SK-N-SH treated with all-trans-retinoic acid at 6 μM for 48 hours (cell line): ENCODE measurements around the gene KIF12.

Source experiments
- ARNTL ChIP-seq: fragments of 450-650 bp; formaldehyde crosslinking; IDR thresholded peaks from 2 replicates; pipeline ENCODE4 v1.5.0; 2020; ENCODE audit warnings: low read depth, mild to moderate bottlenecking, moderate library complexity, borderline replicate concordance
- ESRRG ChIP-seq: fragments of 250-450 bp; sonication (Bioruptor Pico); IDR thresholded peaks from 2 replicates; pipeline ENCODE4 v1.6.1; 2021; ENCODE audit warnings: mild to moderate bottlenecking
- OSR1 ChIP-seq: fragments of 250-450 bp; sonication (Bioruptor Pico); IDR thresholded peaks from 2 replicates; pipeline ENCODE4 v1.8.0; 2022; ENCODE audit warnings: moderate library complexity, mild to moderate bottlenecking, inconsistent platforms
- PPARA ChIP-seq: fragments of 250-450 bp; sonication (Bioruptor Pico); IDR thresholded peaks from 2 replicates; pipeline ENCODE4 v1.5.0; 2020; ENCODE audit warnings: mild to moderate bottlenecking, borderline replicate concordance
- RARB ChIP-seq: fragments of 250-450 bp; sonication (Bioruptor Pico); IDR thresholded peaks from 2 replicates; pipeline ENCODE4 v1.8.0; 2021; ENCODE audit warnings: mild to moderate bottlenecking, moderate library complexity
- TSHZ2 ChIP-seq: fragments of 250-450 bp; sonication (Bioruptor Pico); IDR thresholded peaks from 2 replicates; pipeline ENCODE4 v1.5.0; 2020; ENCODE audit warnings: mild to moderate bottlenecking, moderate library complexity
- ZFP3 ChIP-seq: fragments of 250-450 bp; sonication (Bioruptor Pico); IDR thresholded peaks from 2 replicates; pipeline ENCODE4 v1.5.0; 2020; ENCODE audit warnings: mild to moderate bottlenecking, moderate library complexity
- ZFP30 ChIP-seq: fragments of 450-650 bp; formaldehyde crosslinking; IDR thresholded peaks from 2 replicates; pipeline ENCODE4 v1.5.0; 2022; ENCODE audit warnings: mild to moderate bottlenecking, moderate library complexity
- ZNF70 ChIP-seq: fragments of 450-650 bp; formaldehyde crosslinking; IDR thresholded peaks from 2 replicates; pipeline ENCODE4 v1.5.0; 2020; ENCODE audit warnings: mild to moderate bottlenecking, moderate library complexity
- TF ChIP-seq, protein P1 (sequence below): fragments of 250-450 bp; sonication (Bioruptor Pico); IDR thresholded peaks from 2 replicates; pipeline ENCODE4 v1.5.1; 2020; ENCODE audit warnings: low read depth, mild to moderate bottlenecking, moderate library complexity
- TF ChIP-seq, protein P2 (sequence below): fragments of 250-450 bp; sonication (Bioruptor Pico); IDR thresholded peaks from 2 replicates; pipeline ENCODE4 v1.8.0; 2020; ENCODE audit warnings: mild to moderate bottlenecking, moderate library complexity, borderline replicate concordance

- TF ChIP-seq TSHZ2 (CRISPR knock-in tag) (no peak), ZNF70 (CRISPR knock-in tag) (no peak), ZFP30 (CRISPR knock-in tag) (no peak), ESRRG (no peak), PPARA (no peak), ZFP3 (CRISPR knock-in tag) (no peak), RARB (CRISPR knock-in tag) (no peak), OSR1 (no peak), ARNTL (no peak)
- TF ChIP-seq, protein P1, sequence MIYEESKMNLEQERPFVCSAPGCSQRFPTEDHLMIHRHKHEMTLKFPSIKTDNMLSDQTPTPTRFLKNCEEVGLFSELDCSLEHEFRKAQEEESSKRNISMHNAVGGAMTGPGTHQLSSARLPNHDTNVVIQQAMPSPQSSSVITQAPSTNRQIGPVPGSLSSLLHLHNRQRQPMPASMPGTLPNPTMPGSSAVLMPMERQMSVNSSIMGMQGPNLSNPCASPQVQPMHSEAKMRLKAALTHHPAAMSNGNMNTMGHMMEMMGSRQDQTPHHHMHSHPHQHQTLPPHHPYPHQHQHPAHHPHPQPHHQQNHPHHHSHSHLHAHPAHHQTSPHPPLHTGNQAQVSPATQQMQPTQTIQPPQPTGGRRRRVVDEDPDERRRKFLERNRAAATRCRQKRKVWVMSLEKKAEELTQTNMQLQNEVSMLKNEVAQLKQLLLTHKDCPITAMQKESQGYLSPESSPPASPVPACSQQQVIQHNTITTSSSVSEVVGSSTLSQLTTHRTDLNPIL (CRISPR knock-in tag), result no peak
- TF ChIP-seq, protein P2, sequence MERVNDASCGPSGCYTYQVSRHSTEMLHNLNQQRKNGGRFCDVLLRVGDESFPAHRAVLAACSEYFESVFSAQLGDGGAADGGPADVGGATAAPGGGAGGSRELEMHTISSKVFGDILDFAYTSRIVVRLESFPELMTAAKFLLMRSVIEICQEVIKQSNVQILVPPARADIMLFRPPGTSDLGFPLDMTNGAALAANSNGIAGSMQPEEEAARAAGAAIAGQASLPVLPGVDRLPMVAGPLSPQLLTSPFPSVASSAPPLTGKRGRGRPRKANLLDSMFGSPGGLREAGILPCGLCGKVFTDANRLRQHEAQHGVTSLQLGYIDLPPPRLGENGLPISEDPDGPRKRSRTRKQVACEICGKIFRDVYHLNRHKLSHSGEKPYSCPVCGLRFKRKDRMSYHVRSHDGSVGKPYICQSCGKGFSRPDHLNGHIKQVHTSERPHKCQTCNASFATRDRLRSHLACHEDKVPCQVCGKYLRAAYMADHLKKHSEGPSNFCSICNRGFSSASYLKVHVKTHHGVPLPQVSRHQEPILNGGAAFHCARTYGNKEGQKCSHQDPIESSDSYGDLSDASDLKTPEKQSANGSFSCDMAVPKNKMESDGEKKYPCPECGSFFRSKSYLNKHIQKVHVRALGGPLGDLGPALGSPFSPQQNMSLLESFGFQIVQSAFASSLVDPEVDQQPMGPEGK (CRISPR knock-in tag), result no peak
Measured at GRCh38 chr9:114050226-114050568, 48.9 kb downstream of the KIF12 start.
